ENCODE results near the gene RIPOR3.

The RIPOR3 gene

GRCh38 chr20:50586531-50587232 lies 104.7 kb downstream of the RIPOR3 start:
- peak overlapping the region; percentile 60 for H3K27ac Mint-ChIP-seq
- no peaks in the 10 kb centered on the region for H3K27me3 Mint-ChIP-seq
- no peak overlapping the region for H3K4me3 Mint-ChIP-seq
- H3K9me3 Mint-ChIP-seq: no peaks in the 10 kb centered on the region
- no peak for DNase-seq
- no peaks in the 10 kb centered on the region for H3K4me1 Mint-ChIP-seq (ENCODE audit: low read depth)
- peaks cover 84% of the 10 kb centered on the region for H3K36me3 Mint-ChIP-seq (ENCODE audit: low read depth)

GRCh38 chr20:50585678-50586077 lies 105.7 kb downstream of the RIPOR3 start:
- Mint-ChIP-seq H3K27me3 (no peaks in the 10 kb centered on the region), H3K36me3 (ENCODE audit: low read depth) (peaks cover 90% of the 10 kb centered on the region), H3K4me1 (ENCODE audit: low read depth) (no peaks in the 10 kb centered on the region), H3K27ac (peak overlapping the region; percentile 63), H3K9me3 (no peaks in the 10 kb centered on the region), H3K4me3 (no peak overlapping the region)
- no peak for DNase-seq

- no peak for DNase-seq
- Mint-ChIP-seq H3K27me3 (no peaks in the 10 kb centered on the region), H3K36me3 (ENCODE audit: low read depth) (peaks cover 92% of the 10 kb centered on the region), H3K9me3 (no peaks in the 10 kb centered on the region), H3K4me3 (no peak overlapping the region), H3K27ac (peak overlapping the region; percentile 63), H3K4me1 (ENCODE audit: low read depth) (no peaks in the 10 kb centered on the region)
Measured at GRCh38 chr20:50585214-50585613, 106.1 kb downstream of the RIPOR3 start.

- peak overlapping the region; percentile 58 for H3K27ac Mint-ChIP-seq
- no peaks in the 10 kb centered on the region for H3K27me3 Mint-ChIP-seq
- H3K36me3 Mint-ChIP-seq (ENCODE audit: low read depth): peaks cover 93% of the 10 kb centered on the region
Measured at GRCh38 chr20:50584687-50585086, 106.7 kb downstream of the RIPOR3 start.

GRCh38 chr20:50583442-50584150 lies 107.7 kb downstream of the RIPOR3 start:
- H3K27me3 Mint-ChIP-seq: no peaks in the 10 kb centered on the region
- no peak for DNase-seq
- H3K4me1 Mint-ChIP-seq (ENCODE audit: low read depth): no peaks in the 10 kb centered on the region
- no peak overlapping the region for H3K27ac Mint-ChIP-seq
- H3K4me3 Mint-ChIP-seq: no peak overlapping the region
- H3K36me3 Mint-ChIP-seq (ENCODE audit: low read depth): peaks cover 97% of the 10 kb centered on the region
- H3K9me3 Mint-ChIP-seq: no peaks in the 10 kb centered on the region

More at GRCh38 chr20:50584687-50585086, 106.7 kb downstream of the RIPOR3 start:
- Mint-ChIP-seq H3K4me3 (no peak overlapping the region), H3K4me1 (ENCODE audit: low read depth) (no peaks in the 10 kb centered on the region), H3K9me3 (no peaks in the 10 kb centered on the region)
- DNase-seq: no peak

- no peak overlapping the region for H3K4me3 Mint-ChIP-seq
- no peak overlapping the region for H3K27ac Mint-ChIP-seq
- H3K36me3 Mint-ChIP-seq (ENCODE audit: low read depth): peaks cover 97% of the 10 kb centered on the region
- DNase-seq: no peak
- peaks cover 4% of the 10 kb centered on the region for H3K4me1 Mint-ChIP-seq (ENCODE audit: low read depth)
- H3K9me3 Mint-ChIP-seq: no peaks in the 10 kb centered on the region
- no peaks in the 10 kb centered on the region for H3K27me3 Mint-ChIP-seq
Measured at GRCh38 chr20:50582591-50583234, 108.6 kb downstream of the RIPOR3 start.

GRCh38 chr20:50582092-50582491 lies 109.2 kb downstream of the RIPOR3 start:
- Mint-ChIP-seq H3K4me3 (no peak overlapping the region), H3K9me3 (no peaks in the 10 kb centered on the region), H3K4me1 (ENCODE audit: low read depth) (peaks cover 6% of the 10 kb centered on the region), H3K27ac (peak overlapping the region; percentile 75), H3K27me3 (no peaks in the 10 kb centered on the region), H3K36me3 (ENCODE audit: low read depth) (peaks cover 98% of the 10 kb centered on the region)
- DNase-seq: no peak

- DNase-seq: no peak
- Mint-ChIP-seq H3K27me3 (no peaks in the 10 kb centered on the region), H3K27ac (peak overlapping the region; percentile 47), H3K4me3 (no peak overlapping the region), H3K36me3 (ENCODE audit: low read depth) (peaks cover 93% of the 10 kb centered on the region), H3K4me1 (ENCODE audit: low read depth) (peaks cover 10% of the 10 kb centered on the region), H3K9me3 (no peaks in the 10 kb centered on the region)
Measured at GRCh38 chr20:50580842-50581544, 110.3 kb downstream of the RIPOR3 start.

- Mint-ChIP-seq H3K4me3 (no peak overlapping the region), H3K27ac (peak overlapping the region; percentile 68), H3K36me3 (ENCODE audit: low read depth) (peaks cover 91% of the 10 kb centered on the region), H3K27me3 (no peaks in the 10 kb centered on the region), H3K9me3 (no peaks in the 10 kb centered on the region), H3K4me1 (ENCODE audit: low read depth) (peaks cover 15% of the 10 kb centered on the region)
- peak; percentile 74 for DNase-seq
Measured at GRCh38 chr20:50580016-50580747, 111.2 kb downstream of the RIPOR3 start.

GRCh38 chr20:50579511-50579910 lies 111.8 kb downstream of the RIPOR3 start:
- peaks cover 91% of the 10 kb centered on the region for H3K36me3 Mint-ChIP-seq (ENCODE audit: low read depth)
- peak overlapping the region; percentile 82 for H3K27ac Mint-ChIP-seq

GRCh38 chr20:50578778-50579165 lies 112.6 kb downstream of the RIPOR3 start:
- peaks cover 20% of the 10 kb centered on the region for H3K4me1 Mint-ChIP-seq (ENCODE audit: low read depth)
- DNase-seq: no peak
- H3K9me3 Mint-ChIP-seq: no peaks in the 10 kb centered on the region
- H3K27ac Mint-ChIP-seq: peak overlapping the region; percentile 82
- H3K27me3 Mint-ChIP-seq: no peaks in the 10 kb centered on the region
- H3K4me3 Mint-ChIP-seq: no peak overlapping the region
- peaks cover 93% of the 10 kb centered on the region for H3K36me3 Mint-ChIP-seq (ENCODE audit: low read depth)

More at GRCh38 chr20:50579511-50579910, 111.8 kb downstream of the RIPOR3 start:
- no peak overlapping the region for H3K4me3 Mint-ChIP-seq
- no peaks in the 10 kb centered on the region for H3K9me3 Mint-ChIP-seq
- H3K4me1 Mint-ChIP-seq (ENCODE audit: low read depth): peaks cover 19% of the 10 kb centered on the region
- H3K27me3 Mint-ChIP-seq: no peaks in the 10 kb centered on the region
- no peak for DNase-seq

- Mint-ChIP-seq H3K4me1 (ENCODE audit: low read depth) (peaks cover 24% of the 10 kb centered on the region), H3K27me3 (no peaks in the 10 kb centered on the region)
Measured at GRCh38 chr20:50578061-50578777, 113.1 kb downstream of the RIPOR3 start.

GRCh38 chr20:50577175-50578018 lies 113.9 kb downstream of the RIPOR3 start:
- Mint-ChIP-seq H3K27ac (peak overlapping the region; percentile 82), H3K4me3 (no peak overlapping the region), H3K27me3 (no peaks in the 10 kb centered on the region), H3K4me1 (ENCODE audit: low read depth) (peaks cover 30% of the 10 kb centered on the region), H3K9me3 (no peaks in the 10 kb centered on the region), H3K36me3 (ENCODE audit: low read depth) (peaks cover 92% of the 10 kb centered on the region)
- DNase-seq: no peak

More at GRCh38 chr20:50578061-50578777, 113.1 kb downstream of the RIPOR3 start:
- Mint-ChIP-seq H3K27ac (peak overlapping the region; percentile 82), H3K36me3 (ENCODE audit: low read depth) (peaks cover 93% of the 10 kb centered on the region), H3K4me3 (no peak overlapping the region), H3K9me3 (no peaks in the 10 kb centered on the region)
- DNase-seq: peak; percentile 26

Data from activated T-cell treated with anti-CD3 and anti-CD28 coated beads, Interleukin-2, amount 50 U/mL, for 24 hours (primary cell).